SIG-M5 treated with dmso at 0.1 percent for 504 hours (cell line): ENCODE data around the gene VWA8.
"Not testable (repeated sequence)": the region's sequence is repeated elsewhere in the genome, so short reads cannot be mapped to it uniquely, and the experiment has no call there.

Experiments
- DNase-seq: peaks from one replicate; lab custom pipeline; 2025; ENCODE audit not compliant: unreplicated experiment; lab: John Stamatoyannopoulos, UW

VWA8 gene

GRCh38 chr13:41565216-41565615 lies 395.7 kb downstream of the VWA8 start:
- no peak for DNase-seq

GRCh38 chr13:41563984-41564365 lies 396.9 kb downstream of the VWA8 start:
- no peak for DNase-seq

- no peak for DNase-seq
Measured at GRCh38 chr13:41563341-41563983, 397.4 kb downstream of the VWA8 start.

- no peak for DNase-seq
Measured at GRCh38 chr13:41562541-41563178, 398.2 kb downstream of the VWA8 start.

- DNase-seq = no peak
Measured at GRCh38 chr13:41562083-41562482, 398.8 kb downstream of the VWA8 start.

- no peak for DNase-seq
Measured at GRCh38 chr13:41561170-41561569, 399.7 kb downstream of the VWA8 start.

- DNase-seq = no peak
Measured at GRCh38 chr13:41558781-41559560, 401.9 kb downstream of the VWA8 start.

- DNase-seq = no peak
Measured at GRCh38 chr13:41557719-41558118, 403.2 kb downstream of the VWA8 start.

- DNase-seq = no peak
Measured at GRCh38 chr13:41554626-41555386, 406.1 kb downstream of the VWA8 start.

GRCh38 chr13:41554180-41554579 lies 406.7 kb downstream of the VWA8 start:
- no peak for DNase-seq

GRCh38 chr13:41552031-41552430 lies 408.9 kb downstream of the VWA8 start:
- no peak for DNase-seq

GRCh38 chr13:41550276-41550675 lies 410.6 kb downstream of the VWA8 start:
- no peak for DNase-seq

GRCh38 chr13:41549491-41549890 lies 411.4 kb downstream of the VWA8 start:
- no peak for DNase-seq

- no peak for DNase-seq
Measured at GRCh38 chr13:41548910-41549309, 412.0 kb downstream of the VWA8 start.

GRCh38 chr13:41548031-41548430 lies 412.9 kb downstream of the VWA8 start:
- DNase-seq = no peak

- no peak for DNase-seq
Measured at GRCh38 chr13:41547251-41548000, 413.5 kb downstream of the VWA8 start.

- DNase-seq = no peak
Measured at GRCh38 chr13:41546372-41547190, 414.3 kb downstream of the VWA8 start.

GRCh38 chr13:41545432-41545707 lies 415.5 kb downstream of the VWA8 start:
- no peak for DNase-seq

GRCh38 chr13:41543664-41544300 lies 417.1 kb downstream of the VWA8 start:
- DNase-seq = no peak

GRCh38 chr13:41542799-41543198 lies 418.1 kb downstream of the VWA8 start:
- not testable (repeated sequence) for DNase-seq
